C4-2B (cell line): ENCODE measurements around the gene TBX10.
A peak's percentile ranks its signal among the peaks of the same experiment; 100 is the strongest.
"Not testable (repeated sequence)": the region's sequence is repeated elsewhere in the genome, so short reads cannot be mapped to it uniquely, and the experiment has no call there.

ENCODE experiments used
- H3K27ac ChIP-seq: fragments of 450-650 bp; 2 replicates; pipeline ENCODE4 v1.5.1; 2017
- CTCF ChIP-seq: fragments of 450-650 bp; conservative IDR thresholded peaks from 2 replicates; pipeline ENCODE4 v1.5.1; 2017; ENCODE audit warnings: mild to moderate bottlenecking
- ZFX ChIP-seq: fragments of 450-650 bp; IDR thresholded peaks from 2 replicates; pipeline ENCODE4 v1.6.1; 2017

The TBX10 gene

DNA sequence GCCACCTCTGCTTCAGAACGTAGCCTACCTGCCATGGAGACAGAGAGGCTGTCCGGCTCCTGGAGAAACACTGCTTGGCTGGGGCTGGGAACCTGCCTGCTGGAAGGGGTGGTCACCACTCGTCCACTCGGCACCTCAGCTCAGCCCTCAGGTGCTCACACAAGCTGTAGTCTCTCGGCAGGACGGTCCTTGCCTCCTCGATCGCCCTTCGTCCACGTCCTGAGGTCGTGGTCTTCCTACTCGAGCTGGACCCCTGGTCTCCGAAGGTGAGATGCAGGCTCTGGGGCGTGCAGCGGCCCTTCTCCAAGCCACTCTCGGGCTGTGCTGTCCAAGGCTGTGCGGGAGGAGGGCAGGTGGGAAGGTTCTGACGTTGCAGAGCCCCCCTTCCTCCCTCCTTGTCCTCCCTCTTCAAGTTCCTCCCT is at the start of gene TBX10:
Gene TBX10, minus strand, starts transcription at position 326 of the 422 bp plus-strand sequence. Its CDS starts 291 bp downstream, at position 35.
- H3K27ac ChIP-seq, result peak within 1 kb of the TSS; percentile 90
- TF ChIP-seq CTCF (no peak), ZFX (no peak)

DNA sequence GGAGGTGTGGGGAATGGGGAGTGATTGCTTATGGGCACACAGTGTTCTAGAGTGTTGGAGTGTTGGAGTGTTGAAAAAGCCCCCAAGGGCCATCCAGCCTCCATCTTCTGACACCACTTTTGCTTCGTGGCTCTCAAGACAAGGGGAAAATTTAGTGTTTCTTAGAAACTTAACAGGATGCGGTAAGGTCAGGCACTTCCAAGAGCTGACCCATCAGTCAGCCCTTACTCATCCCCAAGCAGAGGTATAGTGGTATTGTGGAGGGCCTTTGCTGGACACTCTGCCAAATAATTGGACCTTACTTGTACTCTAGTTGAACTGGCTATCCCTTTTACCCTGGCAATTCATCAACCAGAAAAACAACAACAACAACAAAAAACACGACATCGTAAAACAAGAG is 49.6 kb upstream of the TBX10 start:
- H3K27ac ChIP-seq, result no peak overlapping the region
- no peak for TF ChIP-seq ZFX
- TF ChIP-seq CTCF, result no peak

GRCh38 chr11:67687986-67688385 is 48.4 kb upstream of the TBX10 start:
- no peak for TF ChIP-seq CTCF
- no peak for TF ChIP-seq ZFX
- H3K27ac ChIP-seq, result no peak overlapping the region

GRCh38 chr11:67685641-67686332 is 46.2 kb upstream of the TBX10 start:
- H3K27ac ChIP-seq, result not testable (repeated sequence)

GRCh38 chr11:67682126-67683034 is 42.8 kb upstream of the TBX10 start:
- peak overlapping the region; percentile 48 for H3K27ac ChIP-seq

DNA sequence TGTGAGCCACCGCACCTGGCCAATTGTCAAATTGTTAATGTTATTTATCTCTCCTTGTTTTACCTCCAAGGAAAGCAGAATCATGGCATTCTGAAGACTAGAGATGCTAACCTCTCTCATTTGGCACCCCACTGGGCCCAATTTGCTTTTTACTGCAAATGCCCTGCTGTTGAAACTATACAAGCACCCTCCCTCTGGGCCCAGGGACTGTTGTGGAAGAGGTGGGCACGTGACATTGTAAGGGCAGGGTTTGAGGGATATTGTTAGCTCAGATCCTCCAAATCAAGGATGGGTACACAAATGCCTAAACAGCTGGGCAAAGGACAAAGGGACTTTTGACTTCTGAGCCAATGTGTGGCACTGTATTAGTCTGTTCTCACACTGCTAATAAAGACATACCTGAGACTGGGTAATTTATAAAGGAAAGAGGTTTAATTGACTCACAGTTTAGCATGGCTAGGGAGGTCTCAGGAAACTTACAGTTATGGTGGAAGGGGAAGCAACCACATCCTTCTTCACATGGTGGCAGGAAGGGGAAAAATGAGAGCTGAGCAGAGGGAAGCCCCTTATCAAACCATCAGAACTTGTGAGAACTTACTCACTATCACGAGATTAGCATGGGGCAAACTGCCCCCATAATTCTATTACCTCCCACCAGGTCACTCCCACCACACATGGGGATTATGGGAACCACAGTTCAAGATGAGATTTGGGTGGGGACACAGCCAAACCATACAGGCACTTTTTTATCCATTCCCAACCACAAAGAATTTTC is 41.3 kb upstream of the TBX10 start:
- TF ChIP-seq ZFX (no peak), CTCF (no peak)
- peak overlapping the region; percentile 48 for H3K27ac ChIP-seq

DNA sequence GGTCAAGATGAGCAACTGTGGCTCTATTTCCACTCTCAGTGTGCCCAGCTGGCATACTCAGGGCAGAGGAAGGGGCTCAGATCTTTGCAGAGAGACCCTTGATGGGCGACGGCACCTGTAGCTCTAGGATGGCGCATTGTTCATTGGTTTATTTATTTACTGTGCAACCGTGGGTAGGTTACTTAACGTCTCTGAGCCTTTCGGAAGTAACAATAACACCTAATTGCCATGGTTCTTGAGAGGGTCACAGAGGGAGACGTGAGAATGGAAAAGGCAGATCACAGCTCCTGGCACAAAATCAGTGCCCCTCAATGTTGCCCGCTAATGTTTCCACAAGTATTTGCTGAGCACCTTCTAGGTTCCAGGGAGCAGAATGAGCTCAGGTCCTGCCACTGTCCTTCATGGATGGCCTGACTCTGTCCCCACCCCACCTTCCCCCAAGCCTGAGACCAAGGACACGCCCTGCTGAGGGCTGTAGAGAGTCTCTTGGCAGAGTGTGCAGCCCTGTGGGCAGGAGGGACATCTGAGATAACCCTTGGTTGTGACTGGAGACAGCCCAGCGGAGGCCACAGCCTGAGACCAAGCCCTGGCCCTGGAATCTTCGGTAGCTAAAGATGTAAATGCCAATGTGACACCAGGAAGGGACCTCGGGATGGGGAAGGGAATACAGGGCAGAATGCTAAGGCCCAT is 35.6 kb upstream of the TBX10 start:
- peak overlapping the region; percentile 92 for H3K27ac ChIP-seq
- TF ChIP-seq ZFX, result no peak
- no peak for TF ChIP-seq CTCF
